SU-DHL-6 (cell line): Measurements from ENCODE around the gene KRTAP3-1.
"Not testable (repeated sequence)": the region's sequence is repeated elsewhere in the genome, so short reads cannot be mapped to it uniquely, and the experiment has no call there.

Experiments used
- H2AFZ ChIP-seq: fragments of 200-600 bp; sonication (generic); 2 replicates; pipeline ENCODE4 v1.6.1; 2014; ENCODE audit warnings: low read depth, mild to moderate bottlenecking, moderate library complexity, mixed read lengths, antibody characterized with exemption, low read length; ENCODE audit not compliant: severe bottlenecking
- H3F3A ChIP-seq: fragments of 200-600 bp; shearing (Covaris generic); 2 replicates; pipeline ENCODE4 v1.6.0; 2016; ENCODE audit warnings: antibody characterized with exemption, mild to moderate bottlenecking; ENCODE audit not compliant: insufficient read depth
- H3K27ac ChIP-seq: fragments of 200-600 bp; sonication (generic); 2 replicates; pipeline ENCODE4 v1.5.1; 2016; ENCODE audit warnings: low read depth, mild to moderate bottlenecking, low read length, moderate library complexity, mixed read lengths
- H3K27me3 ChIP-seq: fragments of 200-600 bp; sonication (generic), shearing (Covaris generic); 2 replicates; pipeline ENCODE4 v1.6.0; 2014; ENCODE audit warnings: mild to moderate bottlenecking, low read length
- H3K36me3 ChIP-seq: fragments of 200-600 bp; sonication (generic); 2 replicates; pipeline ENCODE4 v1.6.1; 2014; ENCODE audit warnings: mild to moderate bottlenecking, low read length, mixed read lengths
- H3K4me2 ChIP-seq: fragments of 300-600, 200-600 bp; shearing (Covaris generic), sonication (generic); 2 replicates; pipeline ENCODE4 v1.6.0; 2014; ENCODE audit warnings: low read length, low read depth, mild to moderate bottlenecking; ENCODE audit not compliant: poor library complexity, severe bottlenecking
- H3K4me3 ChIP-seq: fragments of 200-600 bp; sonication (generic); 2 replicates; pipeline ENCODE4 v1.5.1; 2014; ENCODE audit warnings: antibody characterized with exemption, low read length, mild to moderate bottlenecking, mixed read lengths; ENCODE audit not compliant: insufficient read depth, poor library complexity, severe bottlenecking
- H3K79me2 ChIP-seq: fragments of 200-600 bp; sonication (generic); 2 replicates; pipeline ENCODE4 v1.6.1; 2014; ENCODE audit warnings: mild to moderate bottlenecking, low read length, moderate library complexity; ENCODE audit not compliant: insufficient read depth
- H3K9ac ChIP-seq: fragments of 200-600 bp; sonication (generic); 2 replicates; pipeline ENCODE4 v1.7.0; 2014; ENCODE audit warnings: mild to moderate bottlenecking, low read length
- H3K9me2 ChIP-seq: fragments of 200-600 bp; sonication (generic); replicated peaks from 2 replicates; pipeline ENCODE4 v1.6.1; 2014; ENCODE audit warnings: low read length; ENCODE audit not compliant: insufficient read depth
- H3K9me3 ChIP-seq: fragments of 200-600 bp; sonication (generic); 2 replicates; pipeline ENCODE4 v1.6.1; 2014; ENCODE audit warnings: low read length, mixed read lengths; ENCODE audit not compliant: insufficient read depth
- H4K20me1 ChIP-seq: fragments of 200-600 bp; sonication (generic); 2 replicates; pipeline ENCODE4 v1.6.1; 2014; ENCODE audit warnings: low read depth, mild to moderate bottlenecking, antibody characterized with exemption, low read length, moderate library complexity, mixed read lengths
- CTCF ChIP-seq: fragments of 200-600 bp; sonication (generic); IDR thresholded peaks from one replicate; pipeline ENCODE4 v1.5.1; 2017; ENCODE audit warnings: antibody characterized with exemption, mild to moderate bottlenecking, low read length, moderate library complexity; ENCODE audit not compliant: insufficient read depth, poor library complexity, severe bottlenecking
- EZH2phosphoT487 ChIP-seq: fragments of 200-600 bp; sonication (generic), shearing (Covaris generic); conservative IDR thresholded peaks from 2 replicates; pipeline ENCODE4 v1.6.1; 2018; ENCODE audit warnings: mild to moderate bottlenecking, antibody characterized with exemption, low read length, moderate library complexity, mixed read lengths

The KRTAP3-1 gene

GRCh38 chr17:41002814-41003213 lies 6.1 kb downstream of the KRTAP3-1 start:
- Histone ChIP-seq H3K4me3 (no peak overlapping the region), H3K9me3 (no peaks in the 10 kb centered on the region), H2AFZ (no peak overlapping the region), H3K4me2 (no peak overlapping the region), H3K9me2 (no peaks in the 10 kb centered on the region), H3K27ac (no peak overlapping the region), H3K36me3 (no peaks in the 10 kb centered on the region), H3K79me2 (no peaks in the 10 kb centered on the region), H3F3A (no peaks in the 10 kb centered on the region), H3K9ac (no peak overlapping the region), H3K27me3 (no peaks in the 10 kb centered on the region), H4K20me1 (no peaks in the 10 kb centered on the region)
- TF ChIP-seq EZH2phosphoT487 (no peak), CTCF (no peak)

- Histone ChIP-seq H3K9me3 (no peaks in the 10 kb centered on the region), H3K4me2 (no peak overlapping the region)
- TF ChIP-seq CTCF (no peak), EZH2phosphoT487 (no peak)
These were observed 7.1 kb downstream of the KRTAP3-1 start for GRCh38 chr17:41001795-41002194.

GRCh38 chr17:40999563-40999962 lies 9.4 kb downstream of the KRTAP3-1 start, which contains the start of gene KRTAP3-2:
KRTAP3-2 (minus strand) TSS chr17:40999906; CDS start chr17:40999853, 53 bp downstream.
- not testable (repeated sequence) for H3K27ac ChIP-seq, H3K9ac ChIP-seq, H3K9me2 ChIP-seq, H3F3A ChIP-seq, H3K79me2 ChIP-seq, H3K9me3 ChIP-seq, H3K4me3 ChIP-seq, H3K27me3 ChIP-seq, H3K4me2 ChIP-seq, H3K36me3 ChIP-seq, H4K20me1 ChIP-seq, H2AFZ ChIP-seq

More at GRCh38 chr17:41001795-41002194, 7.1 kb downstream of the KRTAP3-1 start:
- no peaks in the 10 kb centered on the region for H4K20me1 ChIP-seq
- no peak overlapping the region for H2AFZ ChIP-seq
- no peaks in the 10 kb centered on the region for H3K79me2 ChIP-seq
- H3K9ac ChIP-seq = no peak overlapping the region
- no peaks in the 10 kb centered on the region for H3F3A ChIP-seq
- no peak overlapping the region for H3K27ac ChIP-seq
- H3K4me3 ChIP-seq = no peak overlapping the region
- no peaks in the 10 kb centered on the region for H3K9me2 ChIP-seq
- no peaks in the 10 kb centered on the region for H3K36me3 ChIP-seq
- no peaks in the 10 kb centered on the region for H3K27me3 ChIP-seq

GRCh38 chr17:40997361-40997760 lies 11.6 kb downstream of the KRTAP3-1 start:
- Histone ChIP-seq H3K36me3 (no peaks in the 10 kb centered on the region), H3K4me3 (no peak overlapping the region), H3K27ac (no peak overlapping the region), H3K27me3 (no peaks in the 10 kb centered on the region), H3K4me2 (no peak overlapping the region), H3K9me2 (no peaks in the 10 kb centered on the region), H4K20me1 (no peaks in the 10 kb centered on the region), H3K9ac (no peak overlapping the region), H2AFZ (no peak overlapping the region), H3K9me3 (no peaks in the 10 kb centered on the region), H3K79me2 (no peaks in the 10 kb centered on the region), H3F3A (no peaks in the 10 kb centered on the region)
- TF ChIP-seq CTCF = no peak
- no peak for TF ChIP-seq EZH2phosphoT487
